NCI-H345 treated with DMSO at 0.1 percent for 48 hours (cell line): ENCODE measurements around the gene GRB7.
"Not testable (repeated sequence)": the region's sequence is repeated elsewhere in the genome, so short reads cannot be mapped to it uniquely, and the experiment has no call there.

Experiments
- DNase-seq: peaks from one replicate; lab custom pipeline; 2025; ENCODE audit not compliant: unreplicated experiment; lab: John Stamatoyannopoulos, UW

The GRB7 gene

DNA sequence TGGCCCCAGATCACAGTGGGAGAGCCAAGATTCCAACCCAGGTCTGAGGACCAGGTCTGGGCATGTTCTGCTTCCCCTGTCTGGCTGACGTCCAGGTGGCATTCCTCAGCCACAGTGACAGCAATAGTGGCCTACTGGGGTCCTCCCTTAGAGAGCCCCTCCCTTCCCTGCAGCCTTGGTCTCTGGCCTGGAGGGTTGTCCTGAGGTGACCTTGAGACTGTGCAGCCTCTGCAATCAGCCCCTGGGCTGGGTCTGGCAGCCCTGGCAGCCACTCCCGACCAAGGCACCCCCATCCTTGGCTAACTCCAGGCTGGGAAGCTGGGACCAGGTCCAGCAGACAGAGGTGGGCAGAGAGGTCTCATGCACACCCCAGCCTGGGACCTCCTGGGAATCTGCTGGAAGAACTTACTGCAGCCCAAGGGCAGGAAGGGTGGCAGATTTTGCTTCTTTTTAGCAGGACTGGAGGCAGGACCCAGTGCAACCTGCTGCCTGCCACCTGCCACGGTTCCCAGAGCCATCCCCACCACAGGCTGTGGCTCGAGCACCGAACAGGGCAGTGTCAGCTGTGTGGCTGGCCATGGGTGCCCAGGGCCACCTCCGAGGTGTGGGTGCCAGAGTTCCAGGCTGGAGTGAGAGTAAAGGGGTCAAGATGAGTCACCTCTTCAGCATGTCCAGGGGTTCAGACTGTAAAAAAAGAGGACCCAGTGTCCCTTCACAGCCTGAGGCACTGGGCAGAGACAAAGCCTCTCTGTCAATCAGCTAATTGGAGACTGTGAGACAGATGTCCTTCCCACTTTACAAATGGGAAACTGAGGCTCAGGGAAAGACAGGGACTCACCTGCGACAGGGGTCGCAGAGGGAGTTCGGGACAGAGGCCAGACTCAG, 12.6 kb downstream of the GRB7 start:
- no peak for DNase-seq

DNA sequence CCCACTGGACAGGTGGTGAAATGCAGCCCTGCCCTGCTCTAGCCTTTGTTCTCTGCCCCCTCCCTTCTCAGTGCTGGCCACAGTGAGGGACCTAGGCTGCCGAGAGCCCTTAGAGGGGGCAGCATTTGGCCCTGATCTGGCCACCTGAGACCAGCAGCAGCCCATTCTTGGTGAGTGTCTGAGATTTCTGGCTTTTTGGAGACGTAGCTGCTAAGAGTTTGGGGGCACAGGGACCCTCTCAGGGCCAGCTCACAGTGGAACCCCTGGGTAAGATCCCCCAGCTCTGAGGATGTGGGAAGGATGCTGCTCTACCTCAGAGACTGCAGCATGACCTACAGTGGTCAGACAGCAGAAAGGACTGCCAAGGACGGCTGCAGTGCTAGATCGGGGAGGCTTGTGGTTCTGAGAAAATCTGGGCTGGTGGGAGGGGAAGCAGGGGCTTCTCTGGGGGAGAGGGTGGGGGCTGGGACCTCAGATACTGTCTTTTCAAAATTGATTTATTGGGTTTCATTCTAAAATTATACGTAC, 13.3 kb downstream of the GRB7 start:
- no peak for DNase-seq

DNA sequence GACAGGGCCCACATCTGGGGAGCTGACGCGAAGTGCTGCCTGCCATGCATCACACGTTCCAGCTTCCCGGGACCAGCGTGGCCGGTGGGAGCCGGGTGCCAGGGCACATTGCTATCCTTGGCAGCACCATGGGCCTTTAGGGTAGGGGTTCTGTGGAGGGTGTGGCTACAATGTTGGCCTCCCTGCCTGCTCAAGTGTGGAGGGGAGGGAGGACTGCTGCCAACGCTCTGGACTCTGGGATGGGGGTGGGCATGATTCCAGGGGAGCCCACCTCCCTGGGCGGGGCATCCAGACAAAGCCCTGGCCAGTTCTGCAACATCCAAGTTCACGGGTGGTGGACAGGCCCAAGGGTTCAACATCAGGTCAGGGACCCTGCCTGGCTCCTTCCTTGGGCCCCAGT, 13.9 kb downstream of the GRB7 start:
- DNase-seq: no peak

DNA sequence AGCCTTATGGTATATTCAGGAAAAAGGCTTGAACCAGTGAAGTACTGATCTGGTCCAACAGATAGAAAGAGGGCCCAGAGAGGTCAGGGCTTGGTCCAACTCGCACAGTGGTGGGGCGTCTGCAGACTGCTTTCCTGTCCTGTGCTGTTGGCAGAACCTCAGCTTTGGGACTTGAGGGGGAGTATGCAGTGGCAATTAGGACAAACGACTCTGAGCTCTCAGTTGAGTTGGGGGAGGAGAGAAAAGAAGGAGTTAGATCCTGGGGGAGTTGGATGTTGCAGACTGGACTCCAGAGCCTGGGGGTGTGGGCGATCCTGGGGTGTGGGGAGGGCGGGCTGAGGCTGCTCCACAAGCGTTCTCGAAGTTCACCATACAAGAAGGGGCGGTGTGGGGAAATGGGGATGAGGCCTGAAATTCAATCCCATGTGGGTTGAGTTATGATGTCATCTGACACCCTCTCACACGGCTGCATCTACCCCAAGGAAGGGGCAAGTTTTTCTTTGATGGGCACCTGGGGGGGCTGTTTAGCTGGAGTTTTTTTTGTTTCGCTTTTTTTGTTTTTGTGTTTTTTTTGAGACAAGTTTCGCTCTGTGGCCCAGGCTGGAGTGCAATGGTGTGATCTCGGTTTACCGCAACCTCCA, 14.6 kb downstream of the GRB7 start:
- no peak for DNase-seq

DNA sequence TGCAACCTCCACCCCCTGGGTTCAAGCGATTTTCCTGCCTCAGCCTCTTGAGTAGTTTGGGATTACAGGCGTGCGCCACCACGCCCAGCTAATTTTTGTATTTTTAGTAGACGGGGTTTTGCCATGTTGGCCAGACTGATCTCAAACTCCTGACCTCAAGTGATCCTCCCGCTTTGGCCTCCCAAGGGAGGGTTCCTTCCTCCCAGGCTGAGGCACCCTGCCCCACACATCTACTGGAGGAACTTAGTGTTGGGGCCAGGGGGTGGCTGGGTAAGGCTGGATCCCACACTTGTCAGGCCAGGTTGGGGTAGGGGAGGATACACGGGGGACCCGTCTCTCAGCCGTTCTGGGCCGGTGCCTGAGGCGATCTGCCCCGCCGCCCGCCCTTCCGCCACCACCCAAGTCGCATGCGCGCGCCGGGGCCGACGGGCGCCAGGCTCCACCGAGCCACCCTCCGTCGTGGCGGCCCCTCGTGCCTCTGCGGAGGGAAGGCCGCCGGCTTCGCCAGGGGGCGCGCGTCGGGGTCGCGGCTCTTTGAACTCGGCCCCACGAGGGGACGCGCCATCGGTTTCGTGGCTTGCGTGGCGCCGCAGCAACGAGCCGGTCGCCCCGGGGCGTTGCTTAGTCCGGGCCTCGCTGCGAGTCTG, 15.9 kb downstream of the GRB7 start:
- DNase-seq: no peak

DNA sequence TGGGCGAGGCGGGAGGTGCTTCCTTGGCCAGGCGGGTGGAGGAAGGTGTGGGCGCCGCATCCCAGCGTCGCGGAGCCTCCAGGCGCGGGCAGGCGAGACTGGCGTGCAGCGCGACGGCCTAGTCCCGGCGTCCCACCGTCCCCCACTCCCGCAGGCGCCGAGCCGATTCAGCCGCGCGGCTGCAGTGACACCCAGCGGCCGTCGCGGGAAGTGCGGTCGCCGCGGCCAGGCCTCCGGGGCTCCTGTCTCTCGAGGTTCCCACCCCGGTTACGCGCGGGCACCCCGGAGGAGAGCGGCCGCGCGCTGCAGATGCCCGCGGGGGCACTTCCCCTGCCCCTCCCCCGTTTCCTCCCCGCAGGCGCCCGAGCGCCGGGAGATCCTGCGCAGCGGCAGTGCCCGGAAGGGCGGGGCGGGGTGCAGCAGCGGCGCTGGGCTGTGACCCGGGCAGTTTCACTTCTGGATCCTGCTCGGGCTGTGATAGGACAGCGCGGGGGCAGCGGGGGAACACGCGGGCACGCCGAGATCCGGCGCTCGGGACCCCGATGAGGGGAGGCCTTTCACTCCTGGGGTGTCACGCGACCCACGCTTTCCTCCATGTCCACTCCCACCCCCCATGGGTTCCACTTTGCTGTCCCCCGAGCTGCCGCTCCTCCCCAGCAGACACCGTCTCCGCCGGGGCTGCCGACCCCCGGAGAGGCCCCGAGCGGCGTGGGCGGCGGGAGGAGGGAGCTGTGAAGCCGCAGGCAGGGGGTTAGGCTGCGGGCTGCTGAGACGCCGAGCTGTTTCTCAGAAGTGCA, 16.6 kb downstream of the GRB7 start:
- peak; percentile 45 for DNase-seq

DNA sequence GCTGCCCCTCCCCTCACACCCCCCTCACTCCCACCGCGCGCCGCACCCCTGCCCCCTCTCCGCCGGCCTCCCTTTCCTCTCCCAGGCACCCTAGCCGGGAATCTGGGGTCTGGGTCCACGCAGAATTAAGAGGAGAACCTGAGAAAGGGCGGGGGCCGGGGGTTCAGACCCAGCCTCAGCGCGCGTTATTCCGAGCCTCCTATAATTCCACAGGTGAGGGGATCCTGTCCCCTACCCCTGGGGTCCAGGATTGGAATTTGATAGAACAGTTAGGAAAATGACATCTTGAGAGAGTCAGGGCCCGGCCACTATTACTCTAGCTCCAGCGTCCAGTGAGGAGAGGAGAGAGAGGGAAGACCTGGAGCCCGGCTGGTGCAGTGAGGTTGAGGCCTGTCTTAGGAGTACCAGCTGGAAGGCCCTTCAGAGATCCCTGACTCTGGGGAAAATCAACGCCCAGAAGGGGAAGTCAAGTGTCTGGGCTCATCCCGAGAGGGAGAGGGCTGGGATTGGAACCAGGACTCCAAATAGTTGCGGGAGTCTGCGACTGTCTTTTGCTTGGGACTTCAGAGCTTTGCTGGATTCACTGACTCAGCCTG, 17.3 kb downstream of the GRB7 start:
- DNase-seq: no peak

DNA sequence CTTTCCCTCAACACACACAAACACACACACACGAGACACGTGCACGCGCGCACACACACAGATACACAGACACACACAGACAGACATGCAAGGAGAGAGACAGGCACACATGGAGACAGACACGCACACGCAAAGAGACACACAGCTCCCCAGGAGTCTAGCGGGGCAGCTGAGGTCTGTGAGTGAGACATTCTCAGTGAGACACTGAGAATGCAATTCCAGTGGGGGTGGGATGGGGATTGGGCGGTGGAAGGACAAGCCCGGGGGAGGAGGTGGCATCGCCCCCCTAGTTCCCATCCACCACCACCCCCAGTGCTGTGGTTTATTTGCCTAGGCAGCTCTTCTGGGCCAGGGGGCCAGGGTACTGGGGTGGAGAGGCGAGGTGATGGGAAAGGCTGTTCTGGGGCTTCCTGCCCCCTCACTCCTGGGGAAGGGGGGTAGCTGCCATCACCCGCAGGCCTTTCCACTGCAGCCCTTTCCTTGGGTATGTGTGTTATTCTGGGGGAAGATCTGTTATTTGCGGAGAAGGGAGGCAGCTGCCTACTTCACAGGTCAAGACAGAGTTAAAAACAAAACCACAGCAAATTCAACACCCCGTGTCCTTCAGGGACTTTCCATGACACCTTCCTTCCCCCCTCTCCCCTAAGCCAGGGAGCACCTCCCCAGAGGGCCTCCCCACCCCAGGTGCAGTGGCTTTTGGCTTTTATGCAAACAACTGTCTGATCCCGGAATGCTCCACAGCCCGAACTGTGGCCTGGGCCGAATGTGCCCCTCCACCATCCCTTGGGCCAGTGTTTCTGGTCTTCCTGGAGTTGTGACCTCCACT, 18.0 kb downstream of the GRB7 start:
- no peak for DNase-seq

DNA sequence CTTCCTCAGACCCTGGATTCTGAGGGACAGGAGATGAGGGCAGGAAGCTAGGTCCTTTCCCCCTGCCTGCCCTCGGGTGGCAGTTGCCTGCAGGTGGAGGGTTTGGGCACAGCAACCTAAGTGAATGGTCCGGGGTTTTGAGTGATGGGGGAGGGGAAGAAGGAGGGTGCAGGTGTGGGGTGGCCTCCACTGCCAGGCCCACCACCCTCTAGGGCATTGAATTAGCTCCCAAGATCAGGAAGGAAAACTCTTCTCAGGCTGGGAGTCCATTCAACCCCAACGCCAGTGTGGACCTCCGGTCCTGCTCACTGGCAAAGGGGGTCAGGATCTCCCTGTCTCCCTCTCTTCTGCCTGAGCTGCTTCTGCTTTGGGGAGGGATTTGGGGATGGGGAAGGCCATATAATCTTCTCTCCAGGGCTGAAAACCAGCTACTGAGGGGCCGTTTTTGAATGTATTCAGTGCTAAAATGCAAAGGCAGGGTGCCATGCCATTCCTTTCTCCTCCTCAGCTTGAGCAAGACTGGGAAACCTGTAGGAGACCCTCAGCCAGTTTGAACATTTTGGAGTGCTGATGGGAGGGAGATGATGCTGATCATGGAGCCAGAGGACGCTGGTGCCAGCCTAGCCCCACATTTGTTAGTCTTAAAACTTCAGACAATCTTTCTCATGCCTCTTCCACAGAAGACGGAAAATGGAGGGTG, 18.8 kb downstream of the GRB7 start:
- DNase-seq: no peak

DNA sequence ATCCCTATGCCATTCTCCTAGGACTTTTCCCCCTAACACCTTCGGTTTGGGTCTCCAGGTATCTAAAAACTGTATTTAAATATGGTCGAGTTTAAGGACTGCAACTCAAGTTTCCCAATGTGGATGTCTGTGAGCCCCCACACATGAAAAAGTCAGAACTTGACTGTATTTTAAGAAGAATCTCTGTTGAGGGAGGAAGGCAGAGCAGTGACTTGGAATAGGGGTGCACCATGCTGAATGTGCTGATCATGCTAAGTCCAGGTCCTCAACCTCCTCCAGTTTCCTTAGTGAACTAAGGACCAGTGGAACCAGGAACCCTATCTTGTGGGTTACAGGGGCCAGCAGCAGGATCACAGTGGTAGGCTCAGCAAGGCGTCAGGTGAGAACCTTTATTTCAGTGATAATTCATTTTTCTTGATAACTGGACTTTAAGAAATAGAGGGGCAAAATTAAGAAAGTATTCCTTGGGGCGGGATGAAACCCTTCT, 19.5 kb downstream of the GRB7 start:
- DNase-seq: no peak

DNA sequence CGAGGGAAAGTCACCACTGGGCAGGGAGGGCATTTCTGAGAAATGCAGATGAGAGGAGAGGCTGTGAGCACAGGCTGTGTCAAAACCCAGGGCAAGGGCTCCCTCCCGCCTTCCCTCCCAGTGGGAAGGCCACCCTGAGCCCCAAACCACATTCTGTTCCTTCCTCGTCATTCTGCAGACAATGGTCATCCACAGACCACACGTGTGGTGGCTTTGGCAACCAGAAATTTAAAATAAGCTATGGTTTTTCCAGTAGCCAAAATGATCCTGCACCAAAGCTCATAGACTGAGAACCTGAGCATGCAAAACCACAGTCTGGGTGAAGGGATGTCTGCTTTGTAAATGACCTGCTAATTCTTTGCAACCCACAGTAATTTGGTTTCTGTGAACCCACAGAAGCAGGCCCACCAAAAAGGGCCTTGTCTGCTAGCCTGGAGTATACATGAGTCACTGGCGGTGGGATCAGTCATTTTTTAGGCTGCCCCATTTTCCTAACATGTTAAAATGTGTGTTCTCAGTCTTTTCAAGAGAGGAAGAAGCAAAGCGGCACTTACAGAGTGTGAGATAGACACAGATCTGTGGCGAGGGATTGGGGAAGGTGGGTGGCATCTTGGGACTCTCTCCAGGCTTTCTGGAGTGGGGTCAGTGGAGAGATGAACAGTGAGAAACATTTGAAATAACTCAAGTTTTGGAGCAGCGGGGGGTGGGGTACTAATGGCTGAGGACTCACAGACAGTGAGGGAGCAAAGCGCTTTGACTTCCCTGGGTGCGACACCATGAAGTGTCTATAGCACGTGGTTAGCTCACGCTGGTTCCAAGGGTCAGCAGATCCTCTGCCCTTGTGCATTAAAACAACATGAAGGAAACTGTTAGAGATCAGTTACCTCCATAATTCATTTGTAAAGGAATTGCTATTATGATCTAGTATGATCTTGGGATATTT, 20.5 kb downstream of the GRB7 start:
- DNase-seq: no peak

DNA sequence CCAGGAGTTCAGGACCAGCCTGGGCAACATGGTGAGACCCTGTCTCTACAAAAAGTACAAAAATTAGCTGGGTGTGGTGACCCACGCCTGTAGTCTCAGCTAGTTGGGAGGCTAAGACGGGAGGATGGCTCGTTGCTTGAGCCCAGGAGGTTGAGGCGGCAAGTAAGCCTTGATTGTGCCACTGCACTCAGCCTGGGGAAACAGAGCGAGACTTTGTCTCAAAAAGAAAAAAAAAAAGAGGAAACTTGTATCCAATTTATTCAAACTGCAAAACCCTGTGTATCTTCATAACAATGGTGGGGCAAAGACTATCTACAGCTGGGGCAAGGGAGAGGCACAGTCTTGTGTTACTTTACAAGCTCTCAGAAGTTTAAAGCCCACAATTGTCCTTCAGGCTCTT, 21.5 kb downstream of the GRB7 start:
- no peak for DNase-seq

DNA sequence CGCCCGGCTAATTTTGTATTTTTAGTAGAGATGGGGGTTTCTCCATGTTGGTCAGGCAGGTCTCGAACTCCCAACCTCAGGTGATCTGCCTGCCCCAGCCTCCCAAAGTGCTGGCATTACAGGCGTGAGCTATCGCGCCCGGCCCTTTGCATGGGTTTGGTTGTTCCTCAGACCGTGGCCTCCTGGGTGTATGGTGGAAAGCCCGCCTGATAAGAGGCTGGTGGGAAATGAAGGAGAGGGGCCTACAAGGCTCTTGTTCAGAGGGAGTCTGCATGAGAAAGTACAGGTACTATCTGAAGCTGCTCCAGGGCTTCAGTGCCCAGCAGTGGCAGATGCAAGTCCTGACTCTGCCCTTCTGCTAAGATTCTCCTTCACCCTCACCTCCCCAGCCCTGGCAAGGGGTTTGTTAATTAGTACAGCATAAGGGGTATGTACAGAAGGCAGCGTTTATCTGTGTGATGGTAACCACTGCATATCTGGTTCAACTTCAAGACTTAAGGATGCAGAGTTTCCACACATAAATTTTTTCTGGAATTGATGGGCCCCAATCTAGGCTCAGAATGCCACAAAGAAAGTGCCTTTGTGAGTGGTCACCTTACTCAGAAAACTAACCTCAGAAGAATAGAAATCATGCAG, 24.2 kb downstream of the GRB7 start:
- DNase-seq: no peak

DNA sequence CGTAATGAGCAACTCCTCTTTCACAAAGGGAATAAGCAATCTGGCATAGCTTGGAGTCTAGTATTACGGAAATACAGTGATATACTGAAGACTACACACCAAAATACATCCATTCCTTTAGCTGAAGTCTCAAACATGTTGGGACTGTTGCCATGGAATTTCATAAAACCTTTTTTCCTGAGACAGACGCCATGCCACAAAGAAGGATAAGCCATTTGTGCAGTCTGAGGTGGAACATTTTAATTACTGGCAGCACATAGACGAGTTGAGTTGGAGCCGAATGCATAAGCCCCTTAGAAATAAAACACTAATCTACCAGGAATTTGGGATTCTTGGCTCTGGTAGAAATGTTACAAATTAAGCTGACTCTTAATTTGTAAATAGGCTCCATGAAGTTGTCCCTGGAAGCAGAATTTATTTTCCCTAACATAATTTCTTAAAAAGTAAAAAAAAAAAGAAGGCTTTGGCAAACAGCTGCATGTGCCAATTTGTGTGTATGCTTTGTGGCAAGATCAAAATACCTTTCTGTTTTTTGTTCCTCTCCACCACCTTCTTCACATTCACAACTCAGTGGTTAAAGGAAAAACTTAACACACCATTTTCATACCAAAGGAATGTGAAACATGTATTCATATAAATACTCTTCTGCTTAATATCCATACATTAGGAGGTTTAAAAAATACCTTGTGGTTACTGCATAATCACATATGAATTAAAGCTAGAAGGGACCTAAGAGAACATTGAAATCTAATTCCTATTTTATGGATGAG, 25.5 kb downstream of the GRB7 start:
- DNase-seq: no peak

DNA sequence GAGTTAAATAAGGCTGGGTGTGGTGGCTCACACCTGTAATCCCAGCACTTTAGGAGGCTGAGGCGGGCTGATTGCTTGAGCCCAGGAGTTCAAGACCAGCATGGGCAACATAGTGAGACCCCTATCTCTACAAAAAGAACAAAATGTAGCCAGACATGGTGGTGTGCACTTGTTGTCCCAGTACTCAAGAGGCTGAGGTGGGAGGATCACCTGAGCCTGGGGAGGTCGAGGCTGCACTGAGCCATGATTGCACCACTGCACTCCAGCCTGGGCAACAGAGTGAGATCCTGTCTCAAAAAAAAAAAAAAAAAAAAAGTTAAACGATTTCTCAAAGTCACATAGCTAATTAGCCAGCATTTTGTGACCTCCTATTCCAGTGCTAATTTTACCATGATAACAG, 26.4 kb downstream of the GRB7 start:
- DNase-seq: not testable (repeated sequence)

DNA sequence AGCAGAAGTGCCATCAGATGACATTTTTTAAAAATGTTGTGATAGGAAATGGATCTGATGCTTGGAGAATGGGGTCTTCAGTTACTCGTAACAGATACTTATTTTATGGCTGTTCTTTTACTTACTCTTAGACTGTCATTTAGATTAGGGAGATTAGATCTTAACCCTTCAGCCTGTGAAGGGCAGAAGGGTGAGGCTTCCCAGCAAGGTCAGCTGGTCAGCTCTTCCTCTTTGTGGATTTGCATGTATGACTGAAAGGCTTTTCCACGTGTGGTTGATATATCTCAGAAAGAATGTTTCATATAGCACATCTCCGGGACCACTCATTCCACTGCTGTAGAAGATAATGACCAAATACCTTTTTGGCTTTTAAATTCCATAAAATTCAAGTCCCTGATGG, 27.4 kb downstream of the GRB7 start:
- no peak for DNase-seq

DNA sequence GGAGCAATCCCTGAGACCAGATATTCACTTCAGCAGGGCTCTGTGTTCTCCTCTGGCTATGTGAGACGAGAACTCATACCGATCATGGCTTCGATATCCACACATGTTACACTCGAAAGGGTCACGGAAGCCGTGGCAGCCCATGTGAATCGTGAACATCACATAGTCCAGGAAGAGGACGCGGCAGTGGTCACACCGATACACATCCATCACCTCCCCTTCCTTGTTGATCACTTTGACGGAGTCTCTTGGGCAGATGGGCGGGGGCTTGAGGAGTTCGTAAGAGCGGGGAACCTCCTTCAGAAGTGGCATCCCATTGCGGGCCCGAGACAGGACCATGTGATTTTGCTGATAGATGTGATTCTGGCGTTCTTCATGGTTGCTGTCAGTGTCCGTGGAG, 28.0 kb downstream of the GRB7 start:
- DNase-seq: no peak
